Measurements from ENCODE around the gene INPP5A.

- TF ChIP-seq POLR2A (IDR thresholded peaks at IDR 0.05), result no peak
- no peak for TF ChIP-seq CTCF (IDR thresholded peaks at IDR 0.05)
Measured at GRCh38 chr10:132678436-132679216, 141.0 kb downstream of the INPP5A start.

Data from transverse colon (tissue), 3 donors.